ENCODE results near the gene CGB3.

Gene CGB3

DNA sequence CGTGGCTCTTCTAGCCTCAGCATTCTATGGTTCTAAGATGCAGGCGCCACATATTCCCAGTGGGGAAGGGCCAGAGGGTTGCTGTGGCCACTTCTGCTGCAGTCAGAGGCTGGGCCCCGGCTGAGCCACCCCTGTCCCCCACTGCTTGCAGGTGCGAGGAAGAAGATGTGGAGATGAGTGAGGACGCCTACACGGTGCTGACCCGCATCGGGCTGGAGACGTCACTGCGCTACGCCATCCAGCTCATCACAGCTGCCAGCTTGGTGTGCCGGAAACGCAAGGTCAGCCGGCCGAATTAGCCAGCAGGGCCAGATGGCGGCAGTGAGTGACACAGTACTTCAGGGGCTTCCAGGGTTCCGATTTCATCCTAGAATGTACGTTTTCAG lies 9.3 kb downstream of the CGB3 start:
- no peak overlapping the region for H3K27ac ChIP-seq
- H3K9ac ChIP-seq: no peak overlapping the region
- H3K9me3 ChIP-seq: no peaks in the 10 kb centered on the region
- H3K4me2 ChIP-seq: no peak overlapping the region
- peaks cover 73% of the 10 kb centered on the region for H3K36me3 ChIP-seq
- no peak overlapping the region for H3K4me3 ChIP-seq
- peaks cover 30% of the 10 kb centered on the region for H3K27me3 ChIP-seq
- peaks cover 26% of the 10 kb centered on the region for H3K4me1 ChIP-seq
- TF ChIP-seq Cebpa-rat (IDR thresholded peaks at IDR 0.05): no peak
- peaks cover 65% of the 10 kb centered on the region for H4K20me1 ChIP-seq

DNA sequence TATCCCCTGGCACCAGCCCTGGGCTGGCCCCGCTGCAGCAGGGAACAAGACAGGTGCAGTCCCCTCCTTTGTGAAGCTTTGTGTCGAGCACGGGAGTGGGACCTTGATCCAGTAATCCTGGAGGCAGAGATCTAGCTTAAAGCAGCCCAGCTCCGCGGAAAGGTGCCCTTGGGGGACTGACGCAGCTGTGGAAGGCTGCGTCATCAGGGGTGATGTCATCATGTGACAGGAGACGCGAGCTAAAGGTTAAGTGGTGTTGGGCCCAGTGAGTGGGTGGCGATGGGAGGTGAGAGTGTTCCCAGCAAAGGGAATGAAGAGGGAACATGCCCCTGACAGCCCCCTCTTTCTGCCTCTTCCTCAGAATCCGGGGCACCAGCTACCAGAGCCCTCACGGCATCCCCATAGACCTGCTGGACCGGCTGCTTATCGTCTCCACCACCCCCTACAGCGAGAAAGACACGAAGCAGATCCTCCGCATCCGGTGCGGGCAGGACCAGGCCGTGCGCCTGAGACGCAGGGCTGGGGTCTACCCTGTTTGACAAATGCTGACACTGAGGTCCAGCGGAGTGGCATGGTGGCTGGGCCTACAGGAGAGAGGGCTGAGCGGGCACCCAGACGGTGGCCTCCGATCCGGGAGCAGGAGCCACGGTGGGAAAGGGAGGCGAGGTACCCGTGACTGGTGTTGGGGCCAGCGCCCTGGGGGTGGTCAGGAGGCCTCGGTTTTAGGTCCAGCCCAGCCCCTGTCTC lies 9.8 kb downstream of the CGB3 start:
- Histone ChIP-seq H3K4me3 (no peak overlapping the region), H3K9ac (no peak overlapping the region), H4K20me1 (peaks cover 65% of the 10 kb centered on the region), H3K9me3 (no peaks in the 10 kb centered on the region), H3K4me1 (peaks cover 21% of the 10 kb centered on the region), H3K27ac (no peak overlapping the region), H3K36me3 (peaks cover 79% of the 10 kb centered on the region), H3K4me2 (no peak overlapping the region), H3K27me3 (peaks cover 24% of the 10 kb centered on the region)
- TF ChIP-seq Cebpa-rat (IDR thresholded peaks at IDR 0.05): no peak

DNA sequence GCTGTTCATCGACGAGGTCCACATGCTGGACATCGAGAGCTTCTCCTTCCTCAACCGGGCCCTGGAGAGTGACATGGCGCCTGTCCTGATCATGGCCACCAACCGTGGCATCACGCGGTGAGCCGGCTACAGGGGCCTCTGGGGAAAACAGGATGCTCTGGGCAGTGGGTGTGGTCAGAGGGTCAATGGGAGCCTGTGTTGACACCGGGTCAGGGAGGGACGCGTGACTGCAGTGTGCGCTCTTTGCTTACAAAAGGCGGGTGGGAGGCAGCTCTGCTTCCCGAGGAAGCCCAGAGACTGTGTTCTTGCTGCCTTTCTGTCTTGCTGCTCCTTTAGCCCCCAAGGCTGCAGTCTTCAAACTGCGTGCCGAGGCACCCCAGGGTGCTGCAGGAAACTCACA lies 12.9 kb downstream of the CGB3 start:
- Histone ChIP-seq H3K4me3 (no peak overlapping the region), H3K4me1 (no peaks in the 10 kb centered on the region), H3K27ac (no peak overlapping the region), H3K36me3 (peaks cover 99% of the 10 kb centered on the region), H3K9me3 (no peaks in the 10 kb centered on the region), H4K20me1 (peaks cover 42% of the 10 kb centered on the region), H3K4me2 (no peak overlapping the region), H3K27me3 (no peaks in the 10 kb centered on the region), H3K9ac (no peak overlapping the region)
- no peak for TF ChIP-seq Cebpa-rat (IDR thresholded peaks at IDR 0.05)

DNA sequence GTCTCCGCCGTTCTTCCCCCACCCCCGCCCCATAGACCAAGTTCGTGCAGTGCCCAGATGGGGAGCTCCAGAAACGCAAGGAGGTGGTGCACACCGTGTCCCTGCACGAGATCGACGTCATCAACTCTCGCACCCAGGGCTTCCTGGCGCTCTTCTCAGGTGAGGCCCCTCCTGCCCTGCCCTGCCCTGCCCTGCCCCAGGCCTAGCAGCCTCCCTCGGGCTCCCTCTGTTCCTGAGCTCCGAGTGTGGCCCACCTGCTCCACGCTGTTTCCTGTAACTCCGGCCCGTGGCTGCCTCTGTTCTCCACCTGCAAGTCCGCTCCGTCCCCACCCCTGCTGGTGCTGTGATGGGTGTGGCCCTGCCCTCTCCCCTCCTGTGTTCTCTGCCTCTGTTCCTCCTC lies 13.7 kb downstream of the CGB3 start:
- no peaks in the 10 kb centered on the region for H3K9me3 ChIP-seq
- H3K4me1 ChIP-seq: no peaks in the 10 kb centered on the region
- no peak overlapping the region for H3K4me3 ChIP-seq
- H3K27ac ChIP-seq: no peak overlapping the region
- peaks cover 99% of the 10 kb centered on the region for H3K36me3 ChIP-seq
- H3K27me3 ChIP-seq: no peaks in the 10 kb centered on the region
- H3K4me2 ChIP-seq: no peak overlapping the region
- TF ChIP-seq Cebpa-rat (IDR thresholded peaks at IDR 0.05): no peak
- no peak overlapping the region for H3K9ac ChIP-seq
- H4K20me1 ChIP-seq: peaks cover 35% of the 10 kb centered on the region

DNA sequence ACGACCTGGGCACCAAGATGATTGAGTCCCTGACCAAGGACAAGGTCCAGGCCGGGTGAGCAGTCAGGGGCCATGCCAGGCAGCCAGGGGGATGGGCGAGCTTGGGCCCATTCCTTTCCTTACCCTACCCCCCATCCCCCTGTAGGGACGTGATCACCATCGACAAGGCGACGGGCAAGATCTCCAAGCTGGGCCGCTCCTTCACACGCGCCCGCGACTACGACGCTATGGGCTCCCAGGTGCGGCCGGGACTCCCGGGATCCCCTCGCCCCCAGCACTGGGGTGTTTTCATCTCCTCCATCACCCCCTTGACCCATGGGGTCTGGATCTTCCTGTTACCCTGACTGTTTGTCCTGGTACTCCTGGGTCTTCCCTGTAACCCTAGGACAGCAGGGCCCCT lies 14.3 kb downstream of the CGB3 start:
- H3K27ac ChIP-seq: no peak overlapping the region
- TF ChIP-seq Cebpa-rat (IDR thresholded peaks at IDR 0.05): no peak
- H3K9me3 ChIP-seq: no peaks in the 10 kb centered on the region
- no peak overlapping the region for H3K4me3 ChIP-seq
- peaks cover 99% of the 10 kb centered on the region for H3K36me3 ChIP-seq
- H3K4me1 ChIP-seq: no peaks in the 10 kb centered on the region
- no peak overlapping the region for H3K4me2 ChIP-seq
- H4K20me1 ChIP-seq: peaks cover 35% of the 10 kb centered on the region
- no peaks in the 10 kb centered on the region for H3K27me3 ChIP-seq
- no peak overlapping the region for H3K9ac ChIP-seq

DNA sequence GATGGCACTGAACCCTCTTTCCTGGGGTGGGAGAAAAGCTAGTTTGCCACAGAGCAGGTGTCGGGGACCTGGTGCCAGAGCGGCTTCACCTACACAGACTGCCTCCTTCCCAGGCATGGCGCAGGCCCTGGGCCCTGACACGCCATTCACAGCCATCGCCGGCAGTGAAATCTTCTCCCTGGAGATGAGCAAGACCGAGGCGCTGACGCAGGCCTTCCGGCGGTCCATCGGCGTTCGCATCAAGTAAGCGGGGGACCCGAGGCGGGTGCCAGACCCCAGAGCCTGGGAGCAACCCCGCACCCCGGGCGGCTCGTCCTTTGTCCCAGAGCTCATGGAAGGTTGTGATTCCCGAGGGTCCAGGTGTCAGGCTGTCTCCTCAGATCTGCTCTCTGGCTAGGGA lies 17.2 kb downstream of the CGB3 start:
- TF ChIP-seq Cebpa-rat (IDR thresholded peaks at IDR 0.05): no peak
- no peak overlapping the region for H3K4me3 ChIP-seq
- peaks cover 28% of the 10 kb centered on the region for H4K20me1 ChIP-seq
- no peak overlapping the region for H3K27ac ChIP-seq
- no peaks in the 10 kb centered on the region for H3K4me1 ChIP-seq
- peaks cover 99% of the 10 kb centered on the region for H3K36me3 ChIP-seq
- H3K9ac ChIP-seq: no peak overlapping the region
- no peaks in the 10 kb centered on the region for H3K27me3 ChIP-seq
- no peaks in the 10 kb centered on the region for H3K9me3 ChIP-seq
- H3K4me2 ChIP-seq: no peak overlapping the region

DNA sequence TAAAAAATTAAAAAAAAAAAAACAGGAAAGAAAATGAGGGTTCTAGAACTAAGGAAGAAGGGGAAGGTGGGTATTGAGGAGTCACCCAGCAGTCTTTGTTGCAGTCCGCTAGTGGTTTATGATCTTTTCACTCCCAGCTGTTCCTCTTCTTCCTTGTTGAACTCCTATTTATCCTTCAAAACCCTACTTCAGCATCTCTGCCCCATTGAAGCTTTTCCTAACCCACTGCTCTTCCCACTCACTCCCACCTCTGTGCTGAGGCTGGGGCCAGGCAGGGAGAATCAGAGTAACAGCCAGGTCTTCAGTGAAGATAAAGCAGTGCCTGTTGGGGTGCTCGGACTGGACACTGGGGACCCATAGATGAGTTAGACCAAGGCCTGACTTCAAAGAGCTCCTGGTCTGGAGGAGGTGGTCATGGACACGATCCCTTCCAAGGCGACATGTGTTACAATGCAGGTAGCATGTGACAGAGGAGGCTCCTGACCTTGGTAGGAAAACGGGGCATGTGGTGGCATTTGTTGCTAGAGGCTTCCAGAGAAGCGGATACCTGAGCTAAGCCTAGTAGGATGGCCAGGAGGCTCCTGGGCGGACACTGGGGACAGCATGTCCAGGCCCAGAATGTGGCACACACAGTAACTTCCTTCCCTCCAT lies 19.0 kb downstream of the CGB3 start:
- no peak overlapping the region for H3K4me3 ChIP-seq
- no peaks in the 10 kb centered on the region for H3K27me3 ChIP-seq
- no peak for TF ChIP-seq Cebpa-rat (IDR thresholded peaks at IDR 0.05)
- no peaks in the 10 kb centered on the region for H3K4me1 ChIP-seq
- H3K9me3 ChIP-seq: no peaks in the 10 kb centered on the region
- no peak overlapping the region for H3K4me2 ChIP-seq
- H3K27ac ChIP-seq: no peak overlapping the region
- H3K36me3 ChIP-seq: peaks cover 98% of the 10 kb centered on the region
- peaks cover 28% of the 10 kb centered on the region for H4K20me1 ChIP-seq
- no peak overlapping the region for H3K9ac ChIP-seq

DNA sequence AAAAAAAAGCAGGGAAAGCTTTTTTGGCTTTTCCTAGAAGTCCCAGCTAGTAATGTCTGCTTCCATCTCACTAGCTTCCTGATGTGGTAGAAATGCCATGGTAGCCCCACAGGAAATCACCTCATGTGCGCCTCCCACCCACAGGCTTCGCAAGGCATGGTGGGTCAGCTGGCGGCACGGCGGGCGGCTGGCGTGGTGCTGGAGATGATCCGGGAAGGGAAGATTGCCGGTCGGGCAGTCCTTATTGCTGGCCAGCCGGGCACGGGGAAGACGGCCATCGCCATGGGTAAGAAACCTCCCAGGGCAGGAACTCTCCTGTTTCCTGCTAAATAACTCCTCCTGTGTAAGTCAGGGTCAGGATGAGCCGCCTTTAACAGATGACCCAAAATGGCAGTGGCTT lies 20.0 kb downstream of the CGB3 start:
- peaks cover 98% of the 10 kb centered on the region for H3K36me3 ChIP-seq
- H3K9me3 ChIP-seq: no peaks in the 10 kb centered on the region
- H3K27me3 ChIP-seq: no peaks in the 10 kb centered on the region
- H3K4me2 ChIP-seq: no peak overlapping the region
- H4K20me1 ChIP-seq: peaks cover 38% of the 10 kb centered on the region
- no peak overlapping the region for H3K27ac ChIP-seq
- no peak for TF ChIP-seq Cebpa-rat (IDR thresholded peaks at IDR 0.05)
- no peak overlapping the region for H3K4me3 ChIP-seq
- no peaks in the 10 kb centered on the region for H3K4me1 ChIP-seq
- no peak overlapping the region for H3K9ac ChIP-seq

DNA sequence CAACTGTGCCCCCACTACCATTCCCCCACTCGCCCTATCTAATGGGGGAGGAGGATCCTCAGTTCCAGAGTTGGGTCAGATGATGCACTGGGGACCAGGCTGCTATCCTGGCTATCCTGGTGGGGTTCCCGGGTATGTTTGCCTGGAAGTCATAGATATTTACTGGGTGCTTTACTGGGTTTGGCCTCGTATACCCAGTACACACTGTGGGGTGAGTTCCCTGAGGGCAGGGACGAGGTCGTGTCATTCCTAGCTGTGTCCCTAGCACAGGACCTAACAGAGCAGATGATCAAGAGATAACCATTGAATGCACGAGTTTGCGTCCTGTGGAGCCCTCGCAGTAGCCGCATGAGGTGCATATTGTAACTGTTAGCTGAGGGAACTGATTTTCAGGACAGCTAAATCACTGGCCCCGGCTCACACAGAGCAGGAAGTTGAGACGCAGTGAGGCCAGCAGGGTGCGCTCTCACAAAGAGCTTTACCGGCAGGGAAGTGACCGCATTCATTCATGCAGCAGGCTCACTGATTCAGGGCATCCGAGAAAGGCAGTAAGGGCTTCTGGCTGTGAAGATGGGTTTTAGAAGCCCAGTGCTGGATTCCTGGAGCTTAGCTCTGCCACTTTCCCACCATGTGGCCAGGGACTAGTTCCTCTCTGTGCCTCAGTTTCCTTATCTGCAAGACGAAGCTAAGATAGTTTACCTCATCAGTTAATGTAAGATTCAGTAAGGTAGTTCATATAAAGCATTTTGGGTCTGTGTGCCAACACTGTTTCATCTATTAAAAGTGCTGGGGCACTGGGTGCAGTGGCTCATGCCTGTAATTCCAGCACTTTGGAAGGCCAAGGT lies 24.4 kb downstream of the CGB3 start:
- TF ChIP-seq Cebpa-rat (IDR thresholded peaks at IDR 0.05): no peak
- Histone ChIP-seq H3K9me3 (no peaks in the 10 kb centered on the region), H3K4me2 (no peak overlapping the region), H3K27me3 (no peaks in the 10 kb centered on the region), H4K20me1 (peaks cover 67% of the 10 kb centered on the region), H3K4me3 (no peak overlapping the region), H3K4me1 (peaks cover 17% of the 10 kb centered on the region), H3K36me3 (peaks cover 72% of the 10 kb centered on the region), H3K9ac (no peak overlapping the region), H3K27ac (no peak overlapping the region)

DNA sequence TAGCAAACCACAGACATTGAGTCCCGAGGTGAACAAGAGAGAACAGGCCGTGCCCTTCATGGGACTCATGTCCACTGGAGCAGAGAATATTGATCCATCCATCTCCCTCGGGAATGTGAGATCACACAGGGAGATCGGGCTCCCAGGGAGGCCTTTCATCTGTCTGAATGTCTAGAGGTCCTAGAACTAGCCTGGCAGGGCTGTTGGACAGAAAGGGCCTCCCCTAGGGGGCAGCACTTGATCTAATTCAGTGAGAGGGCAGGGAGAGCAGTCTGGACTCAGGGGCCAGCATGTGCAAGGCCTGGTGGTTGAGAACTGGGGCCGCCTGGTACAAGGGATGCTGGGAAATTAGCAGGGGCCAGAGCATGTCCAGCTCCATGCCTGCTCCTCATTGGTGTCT lies 26.2 kb downstream of the CGB3 start:
- H3K27ac ChIP-seq: no peak overlapping the region
- H3K4me1 ChIP-seq: peaks cover 23% of the 10 kb centered on the region
- no peak for TF ChIP-seq Cebpa-rat (IDR thresholded peaks at IDR 0.05)
- no peak overlapping the region for H3K4me2 ChIP-seq
- H3K27me3 ChIP-seq: no peaks in the 10 kb centered on the region
- peaks cover 54% of the 10 kb centered on the region for H3K36me3 ChIP-seq
- H4K20me1 ChIP-seq: peaks cover 67% of the 10 kb centered on the region
- H3K9me3 ChIP-seq: no peaks in the 10 kb centered on the region
- no peak overlapping the region for H3K9ac ChIP-seq
- no peak overlapping the region for H3K4me3 ChIP-seq

All from BLaER1 (cell line).